GM18511 (cell line): ENCODE data around the gene WDR17.
A peak's percentile ranks its signal among the peaks of the same experiment; 100 is the strongest.

Experiments used
- ATAC-seq: cut with Tn5 transposase; IDR thresholded peaks from one replicate; pipeline ENCODE4 v1.9.1; 2021; ENCODE audit warnings: mild to moderate bottlenecking, moderate library complexity; ENCODE audit not compliant: unreplicated experiment

WDR17 gene

GRCh38 chr4:176065435-176066291 lies at the start of gene WDR17:
Gene WDR17 (plus strand): TSS chr4:176065841. CDS start chr4:176111581, 45,740 bp downstream.
- ATAC-seq, result peak; percentile 100

GRCh38 chr4:176016601-176017000 lies 49.0 kb upstream of the WDR17 start:
- no peak for ATAC-seq

GRCh38 chr4:176020481-176021085 lies 45.1 kb upstream of the WDR17 start:
- ATAC-seq, result no peak

- no peak for ATAC-seq
These were observed 35.2 kb upstream of the WDR17 start for GRCh38 chr4:176030391-176030790.

GRCh38 chr4:176031922-176032321 lies 33.7 kb upstream of the WDR17 start:
- ATAC-seq, result no peak

GRCh38 chr4:176032454-176032853 lies 33.2 kb upstream of the WDR17 start:
- no peak for ATAC-seq

- no peak for ATAC-seq
These were observed 31.1 kb upstream of the WDR17 start for GRCh38 chr4:176034499-176034898.

GRCh38 chr4:176034936-176035335 lies 30.7 kb upstream of the WDR17 start:
- ATAC-seq, result no peak

- ATAC-seq, result peak; percentile 77
These were observed 28.9 kb upstream of the WDR17 start for GRCh38 chr4:176036585-176037205.

GRCh38 chr4:176038789-176039188 lies 26.9 kb upstream of the WDR17 start:
- ATAC-seq, result no peak

GRCh38 chr4:176042195-176042594 lies 23.4 kb upstream of the WDR17 start:
- ATAC-seq, result no peak

GRCh38 chr4:176043838-176044588 lies 21.6 kb upstream of the WDR17 start:
- no peak for ATAC-seq

- ATAC-seq, result no peak
These were observed 21.1 kb upstream of the WDR17 start for GRCh38 chr4:176044589-176044951.

- ATAC-seq, result no peak
These were observed 17.0 kb upstream of the WDR17 start for GRCh38 chr4:176048631-176049030.

GRCh38 chr4:176052744-176053143 lies 12.9 kb upstream of the WDR17 start:
- peak; percentile 95 for ATAC-seq

GRCh38 chr4:176053785-176054184 lies 11.9 kb upstream of the WDR17 start:
- no peak for ATAC-seq

GRCh38 chr4:176054942-176055341 lies 10.7 kb upstream of the WDR17 start:
- no peak for ATAC-seq

GRCh38 chr4:176063718-176064117 lies 1.9 kb upstream of the WDR17 start:
- no peak for ATAC-seq

- ATAC-seq, result no peak
These were observed 1.1 kb upstream of the WDR17 start for GRCh38 chr4:176064539-176064938.

GRCh38 chr4:176066757-176067156 lies 1.1 kb downstream of the WDR17 start:
- no peak for ATAC-seq

GRCh38 chr4:176077561-176077960 lies 11.9 kb downstream of the WDR17 start:
- no peak for ATAC-seq
